HuH-7 (cell line): Measurements from ENCODE around the gene SMIM34.
"Not testable (repeated sequence)": the region's sequence is repeated elsewhere in the genome, so short reads cannot be mapped to it uniquely, and the experiment has no call there.

Source experiments
- DNase-seq: peaks from one replicate; pipeline ENCODE4 v3.0.0; 2011; ENCODE audit warnings: low spot score

SMIM34 gene

DNA sequence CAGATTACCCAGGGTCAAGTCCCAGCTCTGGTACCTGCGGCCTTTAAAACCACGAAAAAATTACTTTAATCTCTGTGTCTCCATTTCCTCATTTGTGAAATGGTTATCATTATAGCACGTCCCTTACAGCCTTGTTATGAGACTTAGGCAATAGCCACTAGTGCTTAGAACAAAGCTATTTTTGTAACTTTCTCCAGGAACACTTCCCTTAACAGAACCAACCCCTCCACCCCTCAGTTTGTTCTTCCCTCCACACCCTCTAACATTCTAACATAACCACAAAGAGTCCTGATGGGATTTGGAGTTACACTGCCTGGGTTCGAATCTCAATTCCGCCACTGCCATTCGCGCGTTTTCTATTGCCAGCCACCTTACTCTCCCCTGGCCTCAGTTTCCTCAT lies 49.3 kb downstream of the SMIM34 start:
- DNase-seq = not testable (repeated sequence)

DNA sequence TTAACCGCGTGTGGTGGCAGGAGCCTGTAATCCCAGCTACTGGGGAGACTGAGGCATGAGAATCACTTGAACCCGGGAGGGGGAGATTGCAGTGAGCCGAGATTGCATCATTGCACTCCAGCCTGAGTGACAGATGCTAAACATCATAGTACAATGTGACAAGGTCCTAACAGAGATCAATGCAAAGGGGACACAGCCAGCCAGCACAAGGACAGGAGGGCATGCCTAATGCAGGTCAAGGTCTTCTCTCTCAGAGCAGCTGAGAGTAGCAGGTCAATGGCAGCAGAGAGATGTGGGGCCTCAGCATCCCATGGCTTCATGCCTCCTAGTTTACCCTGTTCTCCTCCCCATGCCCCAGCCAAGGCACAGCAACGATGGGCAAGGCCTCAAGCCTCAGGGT lies 51.4 kb downstream of the SMIM34 start:
- DNase-seq = no peak

DNA sequence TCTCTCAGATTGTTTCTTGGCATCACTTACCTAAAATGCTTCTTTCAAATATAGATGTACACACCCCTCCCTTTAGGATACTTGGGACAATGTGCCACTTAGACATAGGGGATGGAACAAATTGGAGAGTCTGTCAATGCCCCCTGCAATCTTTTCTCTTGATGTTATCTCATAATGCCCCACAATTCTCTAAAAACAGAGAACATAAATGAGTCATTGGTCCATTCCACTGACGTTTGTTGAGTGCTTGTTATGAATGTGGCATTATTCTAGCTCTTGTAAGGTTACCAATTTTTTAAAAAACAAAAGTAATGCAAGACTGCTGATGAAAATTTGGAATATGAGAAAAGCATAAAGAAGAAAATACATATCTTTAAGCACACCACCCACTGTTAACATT lies 54.0 kb downstream of the SMIM34 start:
- no peak for DNase-seq
